Measurements from ENCODE around the gene PAQR6.

- TF ChIP-seq, protein P1, sequence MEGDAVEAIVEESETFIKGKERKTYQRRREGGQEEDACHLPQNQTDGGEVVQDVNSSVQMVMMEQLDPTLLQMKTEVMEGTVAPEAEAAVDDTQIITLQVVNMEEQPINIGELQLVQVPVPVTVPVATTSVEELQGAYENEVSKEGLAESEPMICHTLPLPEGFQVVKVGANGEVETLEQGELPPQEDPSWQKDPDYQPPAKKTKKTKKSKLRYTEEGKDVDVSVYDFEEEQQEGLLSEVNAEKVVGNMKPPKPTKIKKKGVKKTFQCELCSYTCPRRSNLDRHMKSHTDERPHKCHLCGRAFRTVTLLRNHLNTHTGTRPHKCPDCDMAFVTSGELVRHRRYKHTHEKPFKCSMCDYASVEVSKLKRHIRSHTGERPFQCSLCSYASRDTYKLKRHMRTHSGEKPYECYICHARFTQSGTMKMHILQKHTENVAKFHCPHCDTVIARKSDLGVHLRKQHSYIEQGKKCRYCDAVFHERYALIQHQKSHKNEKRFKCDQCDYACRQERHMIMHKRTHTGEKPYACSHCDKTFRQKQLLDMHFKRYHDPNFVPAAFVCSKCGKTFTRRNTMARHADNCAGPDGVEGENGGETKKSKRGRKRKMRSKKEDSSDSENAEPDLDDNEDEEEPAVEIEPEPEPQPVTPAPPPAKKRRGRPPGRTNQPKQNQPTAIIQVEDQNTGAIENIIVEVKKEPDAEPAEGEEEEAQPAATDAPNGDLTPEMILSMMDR (IDR thresholded peaks at IDR 0.05) = no peak
- no peak for TF ChIP-seq POLR2A (IDR thresholded peaks at IDR 0.05)
Measured at GRCh38 chr1:156212130-156212529, 35.7 kb downstream of the PAQR6 start.

Measured in thyroid gland (tissue), 4 donors.